Body of pancreas (tissue), 4 donors: ENCODE results near the gene SPOCK2.

Experiments
- POLR2A ChIP-seq, 3 donors: fragments of 450-650 bp; IDR thresholded peaks; one replicate each; pipeline ENCODE4 v1.6.1; 2016; ENCODE audit warnings: antibody characterized with exemption in 3 of 3, mild to moderate bottlenecking in 2 of 3
- TF ChIP-seq, protein P1 (sequence below), 7 experiments: fragments of 450-650 bp in 4 of 7; fragments of 200-600 bp in 3 of 7; sonication (generic) in 3 of 7; IDR thresholded peaks; one replicate each; pipeline ENCODE4 v1.5.1; 2016 to 2019; ENCODE audit warnings: antibody characterized with exemption in 7 of 7

- no peak for TF ChIP-seq POLR2A (IDR thresholded peaks at IDR 0.05)
- TF ChIP-seq, protein P1, sequence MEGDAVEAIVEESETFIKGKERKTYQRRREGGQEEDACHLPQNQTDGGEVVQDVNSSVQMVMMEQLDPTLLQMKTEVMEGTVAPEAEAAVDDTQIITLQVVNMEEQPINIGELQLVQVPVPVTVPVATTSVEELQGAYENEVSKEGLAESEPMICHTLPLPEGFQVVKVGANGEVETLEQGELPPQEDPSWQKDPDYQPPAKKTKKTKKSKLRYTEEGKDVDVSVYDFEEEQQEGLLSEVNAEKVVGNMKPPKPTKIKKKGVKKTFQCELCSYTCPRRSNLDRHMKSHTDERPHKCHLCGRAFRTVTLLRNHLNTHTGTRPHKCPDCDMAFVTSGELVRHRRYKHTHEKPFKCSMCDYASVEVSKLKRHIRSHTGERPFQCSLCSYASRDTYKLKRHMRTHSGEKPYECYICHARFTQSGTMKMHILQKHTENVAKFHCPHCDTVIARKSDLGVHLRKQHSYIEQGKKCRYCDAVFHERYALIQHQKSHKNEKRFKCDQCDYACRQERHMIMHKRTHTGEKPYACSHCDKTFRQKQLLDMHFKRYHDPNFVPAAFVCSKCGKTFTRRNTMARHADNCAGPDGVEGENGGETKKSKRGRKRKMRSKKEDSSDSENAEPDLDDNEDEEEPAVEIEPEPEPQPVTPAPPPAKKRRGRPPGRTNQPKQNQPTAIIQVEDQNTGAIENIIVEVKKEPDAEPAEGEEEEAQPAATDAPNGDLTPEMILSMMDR (IDR thresholded peaks at IDR 0.05): peak in 6 of 7 experiments; percentile 7 to 57 (median 46)
Observed at GRCh38 chr10:72044417-72045041, 43.8 kb downstream of the SPOCK2 start.
